H9 (cell line): ENCODE measurements around the gene SSR3. TPM values are rescaled to one million over a fixed set of nuclear protein-coding genes. Genes with fewer than 3 reads are reported as not detected.

ENCODE experiments used
- DNase-seq: peaks from one replicate; pipeline ENCODE4 v3.0.0-alpha.2; 2017
- H2AFZ ChIP-seq: one replicate; pipeline ENCODE4 v1.6.1; 2013; ENCODE audit warnings: mild to moderate bottlenecking, low read length, control low read depth, moderate library complexity
- H2AK5ac ChIP-seq: 2 replicates; pipeline ENCODE4 v1.6.1; 2013; ENCODE audit warnings: low read length, control low read depth, mixed read lengths; ENCODE audit not compliant: insufficient read length
- H2BK120ac ChIP-seq: one replicate; pipeline ENCODE4 v1.6.1; 2013; ENCODE audit warnings: low read depth, mild to moderate bottlenecking, low read length, control low read depth, inconsistent platforms; ENCODE audit not compliant: poor library complexity, severe bottlenecking
- H2BK12ac ChIP-seq: 2 replicates; pipeline ENCODE4 v1.6.1; 2013; ENCODE audit warnings: low read length, control low read depth, mixed read lengths, low read depth; ENCODE audit not compliant: insufficient read length
- H2BK15ac ChIP-seq: 2 replicates; pipeline ENCODE4 v1.6.1; 2013; ENCODE audit warnings: low read depth, low read length, control low read depth
- H2BK20ac ChIP-seq: one replicate; pipeline ENCODE4 v1.6.1; 2013; ENCODE audit warnings: low read depth, mild to moderate bottlenecking, low read length, control low read depth, inconsistent platforms; ENCODE audit not compliant: poor library complexity, severe bottlenecking
- H2BK5ac ChIP-seq: 2 replicates; pipeline ENCODE4 v1.6.1; 2013; ENCODE audit warnings: low read length, control low read depth, mixed read lengths; ENCODE audit not compliant: insufficient read length
- H3K14ac ChIP-seq: 2 replicates; pipeline ENCODE4 v1.6.1; 2013; ENCODE audit warnings: low read length, control low read depth; ENCODE audit not compliant: insufficient read depth
- H3K18ac ChIP-seq: 2 replicates; pipeline ENCODE4 v1.6.1; 2013; ENCODE audit warnings: low read depth, mild to moderate bottlenecking, mixed read lengths, low read length, control low read depth; ENCODE audit not compliant: insufficient read length
- H3K23ac ChIP-seq: 2 replicates; pipeline ENCODE4 v1.6.1; 2013; ENCODE audit warnings: low read length, control low read depth, mixed read lengths, low read depth; ENCODE audit not compliant: insufficient read length
- H3K23me2 ChIP-seq: 2 replicates; pipeline ENCODE4 v1.6.1; 2013; ENCODE audit warnings: low read depth, mild to moderate bottlenecking, mixed read lengths, low read length, control low read depth; ENCODE audit not compliant: insufficient read length, poor library complexity, severe bottlenecking
- H3K27ac ChIP-seq: 2 replicates; pipeline ENCODE4 v1.5.1; 2013; ENCODE audit warnings: low read length, control low read depth, mixed read lengths, low read depth; ENCODE audit not compliant: insufficient read length
- H3K27me3 ChIP-seq: 2 replicates; pipeline ENCODE4 v1.6.1; 2013; ENCODE audit warnings: low read length, control low read depth, inconsistent platforms; ENCODE audit not compliant: insufficient read depth
- H3K4ac ChIP-seq: 2 replicates; pipeline ENCODE4 v1.6.1; 2013; ENCODE audit warnings: low read depth, mild to moderate bottlenecking, control low read depth, inconsistent platforms, low read length, moderate library complexity
- H3K4me1 ChIP-seq: 2 replicates; pipeline ENCODE4 v1.6.1; 2013; ENCODE audit warnings: low read length, control low read depth, inconsistent platforms; ENCODE audit not compliant: insufficient read depth
- H3K4me2 ChIP-seq: 2 replicates; pipeline ENCODE4 v1.6.1; 2013; ENCODE audit warnings: low read length, control low read depth, mixed read lengths; ENCODE audit not compliant: insufficient read length, insufficient read depth
- H3K56ac ChIP-seq: 2 replicates; pipeline ENCODE4 v1.6.1; 2013; ENCODE audit warnings: low read depth, mild to moderate bottlenecking, mixed read lengths, low read length, control low read depth; ENCODE audit not compliant: insufficient read length
- H3K79me1 ChIP-seq: 2 replicates; pipeline ENCODE4 v1.6.1; 2013; ENCODE audit warnings: low read depth, mild to moderate bottlenecking, moderate library complexity, low read length, control low read depth, inconsistent platforms; ENCODE audit not compliant: insufficient read depth, poor library complexity, severe bottlenecking
- H3K79me2 ChIP-seq: 2 replicates; pipeline ENCODE4 v1.6.1; 2013; ENCODE audit warnings: low read length, control low read depth, inconsistent platforms; ENCODE audit not compliant: insufficient read depth
- H3K9ac ChIP-seq: 2 replicates; pipeline ENCODE4 v1.6.1; 2013; ENCODE audit warnings: low read length, control low read depth, mixed read lengths; ENCODE audit not compliant: insufficient read length; ENCODE audit errors: extremely low read depth
- H3K9me3 ChIP-seq: one replicate; pipeline ENCODE4 v1.6.1; 2013; ENCODE audit warnings: low read depth, low read length, inconsistent platforms; ENCODE audit not compliant: control insufficient read depth
- H3T11ph ChIP-seq: one replicate; pipeline ENCODE4 v1.6.1; 2013; ENCODE audit warnings: mild to moderate bottlenecking, low read length, control low read depth, inconsistent platforms
- H4K20me1 ChIP-seq: one replicate; pipeline ENCODE4 v1.6.1; 2013; ENCODE audit not compliant: control insufficient read depth, insufficient read length, insufficient read depth
- H4K5ac ChIP-seq: 2 replicates; pipeline ENCODE4 v1.6.1; 2013; ENCODE audit warnings: low read depth, mild to moderate bottlenecking, mixed read lengths, low read length, control low read depth; ENCODE audit not compliant: insufficient read length
- H4K8ac ChIP-seq: replicated peaks from 2 replicates; pipeline ENCODE4 v1.6.1; 2013; ENCODE audit warnings: low read length, control low read depth, mixed read lengths, low read depth; ENCODE audit not compliant: insufficient read length
- H4K91ac ChIP-seq: 2 replicates; pipeline ENCODE4 v1.6.1; 2013; ENCODE audit warnings: low read depth, mild to moderate bottlenecking, moderate library complexity, mixed read lengths, low read length, control low read depth; ENCODE audit not compliant: insufficient read length
- H3K27ac Mint-ChIP-seq, 3 experiments: 2 replicates in 2 of 3; 3 replicates in 1 of 3; pipeline ENCODE4 v1.8.0; 2020 to 2021; ENCODE audit warnings: mixed read lengths in 3 of 3, mild to moderate bottlenecking in 1 of 3, moderate library complexity in 1 of 3
- H3K27me3 Mint-ChIP-seq: 2 replicates; pipeline ENCODE4 v1.8.0; 2021; ENCODE audit warnings: low read depth, mild to moderate bottlenecking, moderate library complexity, mixed read lengths
- H3K36me3 Mint-ChIP-seq, 3 experiments: 2 replicates in 2 of 3; 3 replicates in 1 of 3; pipeline ENCODE4 v1.8.0; 2020 to 2021; ENCODE audit warnings: low read depth in 3 of 3, mixed read lengths in 3 of 3; ENCODE audit not compliant: insufficient read depth in 1 of 3
- H3K4me1 Mint-ChIP-seq, 2 experiments: 2 replicates each; pipeline ENCODE4 v1.8.0; 2020; ENCODE audit warnings: mixed read lengths in 2 of 2
- H3K4me3 Mint-ChIP-seq, 2 experiments: 2 replicates in 1 of 2; 3 replicates in 1 of 2; pipeline ENCODE4 v1.8.0; 2020 to 2021; ENCODE audit warnings: mild to moderate bottlenecking in 2 of 2, mixed read lengths in 2 of 2, moderate library complexity in 1 of 2
- H3K9me3 Mint-ChIP-seq, 2 experiments: 2 replicates in 1 of 2; 3 replicates in 1 of 2; pipeline ENCODE4 v1.8.0; 2020; ENCODE audit warnings: mild to moderate bottlenecking in 2 of 2, mixed read lengths in 2 of 2, moderate library complexity in 1 of 2
- CTCF ChIP-seq: fragments of 200-600 bp; sonication (generic); conservative IDR thresholded peaks from 3 replicates; pipeline ENCODE4 v1.8.0; 2021; ENCODE audit warnings: antibody characterized with exemption, mild to moderate bottlenecking
- WGBS: extraction: QIAGEN DNeasy Blood & Tissue Kit; methylation state at CpG from one replicate; pipeline ENCODE4 v1.1.7; 2013; ENCODE audit warnings: missing lambda C conversion rate, low lambda C conversion rate, mixed read lengths; ENCODE audit not compliant: insufficient read length; ENCODE audit errors: extremely low coverage; 5-methylcytosine and 5-hydroxymethylcytosine counted together
- total RNA-seq: library from RNA; stranded (reverse); gene quantifications from 2 replicates; pipeline ENCODE4 v1.2.1, GENCODE V29; 2021

Gene SSR3
- total RNA-seq, 1 experiment from 2014 or later, result 177 TPM

- no peak overlapping the region for H2AFZ ChIP-seq
- WGBS, result no CpG with 5 or more reads among the region's 5 CpGs
These were observed 32.2 kb upstream of the SSR3 start for GRCh38 chr3:156586905-156587759.

More at GRCh38 chr3:156586905-156587759, 32.2 kb upstream of the SSR3 start:
- no peaks in the 10 kb centered on the region for H3K4me1 ChIP-seq
- H3T11ph ChIP-seq, result no peak overlapping the region
- no peak for TF ChIP-seq CTCF
- H3K4me3 Mint-ChIP-seq, result no peak overlapping the region
- H3K4me2 ChIP-seq, result no peak overlapping the region
- no peak overlapping the region for H2BK20ac ChIP-seq
- no peak overlapping the region for H4K5ac ChIP-seq
- no peak for DNase-seq
- no peak overlapping the region for H3K9ac ChIP-seq
- no peaks in the 10 kb centered on the region for H3K79me2 ChIP-seq
- no peak overlapping the region for H3K56ac ChIP-seq
- no peak overlapping the region for H3K27ac Mint-ChIP-seq
- H4K8ac ChIP-seq, result no peak overlapping the region
- no peak overlapping the region for H2BK120ac ChIP-seq
- H2BK12ac ChIP-seq, result no peak overlapping the region
- H3K27me3 Mint-ChIP-seq, result no peaks in the 10 kb centered on the region
- no peaks in the 10 kb centered on the region for H3K4me1 Mint-ChIP-seq
- no peak overlapping the region for H2BK15ac ChIP-seq
- no peaks in the 10 kb centered on the region for H3K27me3 ChIP-seq
- H3K23me2 ChIP-seq, result no peaks in the 10 kb centered on the region
- H3K36me3 Mint-ChIP-seq, result no peaks in the 10 kb centered on the region
- no peak overlapping the region for H2AK5ac ChIP-seq
- no peak overlapping the region for H3K4ac ChIP-seq
- no peak overlapping the region for H3K18ac ChIP-seq
- H3K14ac ChIP-seq, result no peak overlapping the region
- no peaks in the 10 kb centered on the region for H3K9me3 ChIP-seq
- H3K9me3 Mint-ChIP-seq, result peaks cover 0 to 1% of the 10 kb centered on the region in 2 experiments; a peak in 1 of 5 replicates
- H3K27ac ChIP-seq, result no peak overlapping the region
- no peak overlapping the region for H4K91ac ChIP-seq
- H3K79me1 ChIP-seq, result no peaks in the 10 kb centered on the region
- no peak overlapping the region for H2BK5ac ChIP-seq
- H3K23ac ChIP-seq, result no peak overlapping the region
- H4K20me1 ChIP-seq, result no peaks in the 10 kb centered on the region
